T-helper 17 cell (primary cell): Measurements from ENCODE around the gene FGF22. TPM values are rescaled to one million over a fixed set of nuclear protein-coding genes. Genes with fewer than 3 reads are reported as not detected.
"Not testable (repeated sequence)": the region's sequence is repeated elsewhere in the genome, so short reads cannot be mapped to it uniquely, and the experiment has no call there.

Experiments
- ATAC-seq: fragments of 150-1000 bp; cut with Tn5 transposase; 2 replicates; pipeline ENCODE4 v1.10.0; 2021; ENCODE audit warnings: mild to moderate bottlenecking, moderate library complexity
- DNase-seq, 3 donors: peaks; one replicate each; pipeline versions ENCODE4 v3.0.0 to v3.0.0-alpha.2; 2020 to 2021
- H3K9me3 ChIP-seq: one replicate; pipeline ENCODE4 v1.7.0; 2013; ENCODE audit warnings: low read length, mild to moderate bottlenecking; ENCODE audit not compliant: control insufficient read depth, poor library complexity, severe bottlenecking
- H3K27ac Mint-ChIP-seq: one replicate; pipeline ENCODE4 v1.8.0; 2022; ENCODE audit warnings: mild to moderate bottlenecking, moderate library complexity, mixed read lengths
- H3K27me3 Mint-ChIP-seq: one replicate; pipeline ENCODE4 v1.8.0; 2022; ENCODE audit warnings: mixed read lengths
- H3K36me3 Mint-ChIP-seq: one replicate; pipeline ENCODE4 v1.8.0; 2022; ENCODE audit warnings: low read depth, mixed read lengths
- H3K4me1 Mint-ChIP-seq: one replicate; pipeline ENCODE4 v1.8.0; 2022; ENCODE audit warnings: mild to moderate bottlenecking, mixed read lengths
- H3K4me3 Mint-ChIP-seq: one replicate; pipeline ENCODE4 v1.8.0; 2022; ENCODE audit warnings: mild to moderate bottlenecking, moderate library complexity, mixed read lengths
- total RNA-seq, 4 donors: library from RNA in 2 of 4; stranded (reverse) in 2 of 4; gene quantifications; one replicate each; pipeline ENCODE4 v1.2.3 and lab custom pipeline; 2022 to 2026

The FGF22 gene
- total RNA-seq, 2 donors from 2014 or later: 0.65 to 0.68 TPM

- Mint-ChIP-seq H3K4me3 (peak overlapping the region; percentile 99), H3K27ac (peak overlapping the region; percentile 93), H3K4me1 (peaks cover 10% of the 10 kb centered on the region), H3K27me3 (no peaks in the 10 kb centered on the region), H3K36me3 (no peaks in the 10 kb centered on the region)
- H3K9me3 ChIP-seq: no peaks in the 10 kb centered on the region
- ATAC-seq: peak; percentile 43
- DNase-seq: no peak
These were observed 28.2 kb upstream of the FGF22 start for GRCh38 chr19:611481-611868.

DNA sequence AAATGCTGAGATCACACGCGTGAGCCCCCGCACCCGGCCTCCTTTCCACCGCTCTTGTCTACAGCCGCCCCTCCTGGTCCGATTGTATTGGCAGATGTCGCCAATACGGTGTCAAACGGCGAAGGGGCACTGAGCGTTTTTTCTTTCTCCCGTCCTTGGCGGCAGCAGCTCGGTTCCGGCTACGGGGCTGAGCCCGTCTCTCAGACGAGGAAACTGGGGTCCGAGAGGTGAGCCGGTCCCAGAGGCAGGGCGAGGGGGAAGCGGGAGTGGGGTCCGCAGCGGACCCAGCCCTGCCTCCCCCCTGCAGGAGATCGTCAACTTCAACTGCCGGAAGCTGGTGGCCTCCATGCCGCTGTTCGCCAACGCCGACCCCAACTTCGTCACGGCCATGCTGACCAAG, 26.7 kb upstream of the FGF22 start:
- H3K4me3 Mint-ChIP-seq: no peak overlapping the region
- no peaks in the 10 kb centered on the region for H3K9me3 ChIP-seq
- H3K36me3 Mint-ChIP-seq: no peaks in the 10 kb centered on the region
- ATAC-seq: no peak
- no peak overlapping the region for H3K27ac Mint-ChIP-seq
- no peaks in the 10 kb centered on the region for H3K27me3 Mint-ChIP-seq
- DNase-seq: no peak
- H3K4me1 Mint-ChIP-seq: peaks cover 10% of the 10 kb centered on the region

GRCh38 chr19:613732-614567, 25.7 kb upstream of the FGF22 start:
- Mint-ChIP-seq H3K27me3 (no peaks in the 10 kb centered on the region), H3K27ac (no peak overlapping the region), H3K4me3 (peak overlapping the region; percentile 71), H3K36me3 (no peaks in the 10 kb centered on the region), H3K4me1 (peaks cover 10% of the 10 kb centered on the region)
- ATAC-seq (no peak), DNase-seq (no peak)
- no peaks in the 10 kb centered on the region for H3K9me3 ChIP-seq

DNA sequence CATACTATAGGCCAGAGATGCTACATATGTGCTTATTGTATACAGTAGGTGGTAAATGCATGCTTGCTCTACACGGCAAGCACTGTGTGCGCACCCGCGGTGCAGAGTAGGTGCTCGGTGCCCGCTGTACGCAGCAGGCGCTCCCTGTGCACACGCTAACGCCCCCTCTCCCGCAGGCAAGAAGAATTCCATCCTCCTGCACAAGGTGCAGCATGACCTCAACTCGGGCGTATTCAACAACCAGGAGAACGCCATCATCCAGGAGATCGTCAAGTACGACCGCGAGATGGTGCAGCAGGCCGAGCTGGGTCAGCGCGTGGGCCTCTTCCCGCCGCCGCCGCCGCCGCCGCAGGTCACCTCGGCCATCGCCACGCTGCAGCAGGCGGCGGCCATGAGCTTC, 24.1 kb upstream of the FGF22 start:
- Mint-ChIP-seq H3K36me3 (no peaks in the 10 kb centered on the region), H3K4me3 (peak overlapping the region; percentile 60), H3K27ac (no peak overlapping the region), H3K27me3 (no peaks in the 10 kb centered on the region), H3K4me1 (peaks cover 9% of the 10 kb centered on the region)
- no peak for DNase-seq
- H3K9me3 ChIP-seq: no peaks in the 10 kb centered on the region
- no peak for ATAC-seq

- DNase-seq (no peak), ATAC-seq (no peak)
- H3K9me3 ChIP-seq: no peaks in the 10 kb centered on the region
- no peaks in the 10 kb centered on the region for H3K36me3 Mint-ChIP-seq
- no peaks in the 10 kb centered on the region for H3K27me3 Mint-ChIP-seq
- H3K4me1 Mint-ChIP-seq: peaks cover 5% of the 10 kb centered on the region
- no peak overlapping the region for H3K4me3 Mint-ChIP-seq
- no peak overlapping the region for H3K27ac Mint-ChIP-seq
These were observed 23.5 kb upstream of the FGF22 start for GRCh38 chr19:616062-616700.

DNA sequence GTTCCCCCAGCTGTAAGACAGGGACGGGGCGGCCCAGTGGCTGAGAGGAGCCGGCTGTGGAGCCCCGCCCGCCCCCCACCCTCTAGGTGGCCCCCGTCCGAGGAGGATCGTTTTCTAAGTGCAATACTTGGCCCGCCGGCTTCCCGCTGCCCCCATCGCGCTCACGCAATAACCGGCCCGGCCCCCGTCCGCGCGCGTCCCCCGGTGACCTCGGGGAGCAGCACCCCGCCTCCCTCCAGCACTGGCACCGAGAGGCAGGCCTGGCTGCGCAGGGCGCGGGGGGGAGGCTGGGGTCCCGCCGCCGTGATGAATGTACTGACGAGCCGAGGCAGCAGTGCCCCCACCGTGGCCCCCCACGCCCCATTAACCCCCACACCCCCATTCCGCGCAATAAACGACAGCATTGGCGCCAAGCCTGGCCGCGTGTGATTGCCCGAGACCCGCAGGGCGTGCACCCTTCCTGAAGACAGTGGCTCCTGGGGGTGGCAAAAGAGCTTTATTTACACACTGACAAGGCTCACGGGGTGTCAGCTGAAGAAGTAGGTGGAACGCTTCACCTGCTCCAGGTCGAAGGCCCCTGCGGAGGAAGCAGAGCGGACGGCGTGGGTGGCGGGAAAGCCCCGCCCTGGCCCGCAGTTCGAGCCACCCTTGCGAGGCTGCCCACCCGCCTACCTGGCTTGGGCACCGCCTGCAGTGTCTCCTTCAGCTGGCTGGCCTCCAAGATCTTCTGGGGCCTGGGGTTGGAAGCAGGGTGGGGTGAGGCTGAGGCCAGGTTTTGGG, 22.7 kb upstream of the FGF22 start:
- Mint-ChIP-seq H3K27ac (no peak overlapping the region), H3K4me1 (peaks cover 3% of the 10 kb centered on the region), H3K4me3 (no peak overlapping the region), H3K27me3 (no peaks in the 10 kb centered on the region), H3K36me3 (no peaks in the 10 kb centered on the region)
- ATAC-seq (no peak), DNase-seq (no peak)
- H3K9me3 ChIP-seq: no peaks in the 10 kb centered on the region

GRCh38 chr19:617551-618246, 22.0 kb upstream of the FGF22 start:
- peaks cover 3% of the 10 kb centered on the region for H3K4me1 Mint-ChIP-seq

DNA sequence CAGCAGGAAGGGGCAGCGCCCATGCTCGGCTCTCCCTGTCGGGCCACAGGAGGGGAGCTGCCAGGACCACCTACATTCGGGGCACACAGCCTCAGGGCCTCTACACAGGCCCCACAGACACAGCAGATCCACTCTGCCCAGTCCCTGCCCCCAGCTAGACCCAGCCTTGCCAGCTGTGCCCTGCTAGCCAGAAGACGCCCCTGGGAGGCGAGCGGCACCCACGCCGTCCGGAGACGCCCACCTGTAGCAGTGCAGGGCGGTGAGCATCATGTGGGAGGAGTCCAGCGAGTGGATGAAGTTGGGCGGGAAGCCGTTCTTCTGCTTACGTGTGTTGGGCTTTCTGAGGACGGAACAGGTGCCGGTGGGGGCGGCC, 21.4 kb upstream of the FGF22 start:
- Mint-ChIP-seq H3K27me3 (no peaks in the 10 kb centered on the region), H3K36me3 (no peaks in the 10 kb centered on the region), H3K4me3 (no peak overlapping the region), H3K4me1 (peaks cover 3% of the 10 kb centered on the region), H3K27ac (no peak overlapping the region)
- DNase-seq (no peak), ATAC-seq (no peak)
- no peaks in the 10 kb centered on the region for H3K9me3 ChIP-seq

More at GRCh38 chr19:617551-618246, 22.0 kb upstream of the FGF22 start:
- Mint-ChIP-seq H3K27me3 (no peaks in the 10 kb centered on the region), H3K4me3 (no peak overlapping the region), H3K36me3 (no peaks in the 10 kb centered on the region), H3K27ac (no peak overlapping the region)
- ATAC-seq (no peak), DNase-seq (no peak)
- no peaks in the 10 kb centered on the region for H3K9me3 ChIP-seq

GRCh38 chr19:618674-619285, 20.9 kb upstream of the FGF22 start:
- no peak overlapping the region for H3K4me3 Mint-ChIP-seq
- no peaks in the 10 kb centered on the region for H3K9me3 ChIP-seq
- no peaks in the 10 kb centered on the region for H3K36me3 Mint-ChIP-seq
- H3K27ac Mint-ChIP-seq: no peak overlapping the region
- DNase-seq (no peak), ATAC-seq (no peak)
- H3K27me3 Mint-ChIP-seq: no peaks in the 10 kb centered on the region
- peaks cover 3% of the 10 kb centered on the region for H3K4me1 Mint-ChIP-seq

- H3K36me3 Mint-ChIP-seq: no peaks in the 10 kb centered on the region
- H3K27ac Mint-ChIP-seq: no peak overlapping the region
- H3K4me1 Mint-ChIP-seq: peaks cover 3% of the 10 kb centered on the region
- ATAC-seq (no peak), DNase-seq (no peak)
- no peak overlapping the region for H3K4me3 Mint-ChIP-seq
- no peaks in the 10 kb centered on the region for H3K9me3 ChIP-seq
- no peaks in the 10 kb centered on the region for H3K27me3 Mint-ChIP-seq
These were observed 20.2 kb upstream of the FGF22 start for GRCh38 chr19:619286-620002.

GRCh38 chr19:620166-620862, 19.4 kb upstream of the FGF22 start:
- no peak overlapping the region for H3K27ac Mint-ChIP-seq
- no peak for DNase-seq
- ATAC-seq: no peak
- peaks cover 3% of the 10 kb centered on the region for H3K4me1 Mint-ChIP-seq
- no peak overlapping the region for H3K4me3 Mint-ChIP-seq
- H3K36me3 Mint-ChIP-seq: no peaks in the 10 kb centered on the region
- no peaks in the 10 kb centered on the region for H3K27me3 Mint-ChIP-seq
- H3K9me3 ChIP-seq: no peaks in the 10 kb centered on the region

DNA sequence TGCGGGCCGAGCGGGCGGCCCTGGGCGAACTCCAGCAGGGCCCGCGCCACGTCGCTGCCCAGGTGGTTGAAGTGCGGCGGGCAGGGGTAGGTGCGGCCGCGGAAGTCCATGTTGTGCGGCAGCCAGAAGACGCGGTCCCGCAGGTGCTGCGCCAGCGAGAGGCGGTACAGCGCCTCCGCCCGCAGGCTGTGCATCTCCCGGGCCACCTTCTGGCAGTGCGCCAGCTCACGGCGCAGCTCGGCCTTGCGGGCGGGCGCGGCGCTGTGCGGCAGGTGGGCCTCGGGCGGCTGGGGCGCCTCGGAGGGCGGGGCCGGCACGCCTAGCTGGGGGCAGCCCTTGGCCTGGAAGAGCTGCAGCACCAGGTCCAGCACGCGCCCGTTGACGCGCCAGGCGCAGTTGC, 18.5 kb upstream of the FGF22 start:
- H3K9me3 ChIP-seq, H3K36me3 Mint-ChIP-seq, H3K27ac Mint-ChIP-seq, DNase-seq, H3K4me3 Mint-ChIP-seq, ATAC-seq, H3K4me1 Mint-ChIP-seq, H3K27me3 Mint-ChIP-seq: not testable (repeated sequence)
